Gastrocnemius medialis (tissue), 4 donors: Measurements from ENCODE around the gene PARVA. TPM values are rescaled to one million over a fixed set of nuclear protein-coding genes. Genes with fewer than 3 reads are reported as not detected.

Experiments
- ATAC-seq, 2 donors: fragments of 150-250 bp; one replicate each; pipeline ENCODE4 v1.9.1; 2016
- DNase-seq, 2 donors: peaks; one replicate each; pipeline ENCODE4 v3.0.0-alpha.2; 2019
- H3K27ac ChIP-seq, 4 donors: fragments of 200-600 bp; sonication (generic); 1 replicate in 1 of 4; 2 replicates in 3 of 4; pipeline ENCODE4 v1.5.1; 2016 to 2018; ENCODE audit warnings: mild to moderate bottlenecking in 2 of 4, moderate library complexity in 1 of 4
- H3K27me3 ChIP-seq, 3 donors: fragments of 200-600 bp; sonication (generic) in 2 of 3; 1 replicate in 1 of 3; 2 replicates in 2 of 3; pipeline versions ENCODE4 v1.5.1 to v1.6.0; 2016 to 2019; ENCODE audit warnings: mild to moderate bottlenecking in 1 of 3, moderate library complexity in 1 of 3
- H3K36me3 ChIP-seq, 2 donors: fragments of 200-600 bp; sonication (generic) in 1 of 2; one replicate each; pipeline ENCODE4 v1.5.1; 2017 to 2018
- H3K4me1 ChIP-seq, 2 donors: fragments of 200-600 bp; sonication (generic) in 1 of 2; one replicate each; pipeline ENCODE4 v1.5.1; 2016 to 2017; ENCODE audit warnings: mild to moderate bottlenecking in 2 of 2
- H3K4me3 ChIP-seq, 4 donors: fragments of 200-600 bp; sonication (generic) in 3 of 4; 1 replicate in 1 of 4; 2 replicates in 3 of 4; pipeline ENCODE4 v1.5.1; 2016 to 2019; ENCODE audit warnings: mild to moderate bottlenecking in 2 of 4
- H3K9me3 ChIP-seq, 3 donors: fragments of 200-600 bp; sonication (generic) in 2 of 3; 1 replicate in 1 of 3; 2 replicates in 2 of 3; pipeline ENCODE4 v1.5.1; 2016 to 2019
- POLR2A ChIP-seq, 2 donors: fragments of 450-650 bp; IDR thresholded peaks; one replicate each; pipeline ENCODE4 v1.6.1; 2017; ENCODE audit warnings: antibody characterized with exemption in 2 of 2, mild to moderate bottlenecking in 2 of 2, moderate library complexity in 2 of 2
- in situ Hi-C, 4 donors: fragments of 200-750 bp; cut with MboI; loops; one replicate each; pipeline versions ENCODE4 v1.15.0 to v1.8.0; 2017; ENCODE audit warnings: low sequenced_read_pairs in 4 of 4
- intact Hi-C: fragments of 100-400 bp; cut with DNase I; formaldehyde crosslinking; loops from one replicate; pipeline ENCODE4 v1.15.1; 2023; ENCODE audit warnings: low total_unique reads
- total RNA-seq, 4 donors: library from RNA; depleted of rRNA; stranded (reverse); fragments of >200 nt; gene quantifications; one replicate each; pipeline versions ENCODE4 v1.1.0 to v1.2.3, GENCODE V29; 2016
- TF ChIP-seq, protein P1 (sequence below), 5 experiments: fragments of 450-650 bp in 3 of 5; fragments of 200-600 bp in 2 of 5; sonication (generic) in 2 of 5; IDR thresholded peaks in 4 of 5; conservative IDR thresholded peaks in 1 of 5; 1 replicate in 4 of 5; 2 replicates in 1 of 5; pipeline ENCODE4 v1.5.1; 2016 to 2019; ENCODE audit warnings: antibody characterized with exemption in 5 of 5, mild to moderate bottlenecking in 3 of 5, moderate library complexity in 3 of 5

Gene PARVA
- total RNA-seq, 4 donors from 2014 or later = 4.4 to 9.7 (median 8.4) TPM

GRCh38 chr11:12503039-12503484 lies 125.7 kb downstream of the PARVA start:
- DNase-seq (peak in 1 of 2 donors; percentile 38), ATAC-seq (peak; percentile 47 to 56)
- no peaks in the 10 kb centered on the region for H3K36me3 ChIP-seq
- intact Hi-C loops = loop anchor here (10.0 kb wide), 1 partner anchor 168 kb away; no protein-coding TSS in a partner anchor
- H3K9me3 ChIP-seq = no peaks in the 10 kb centered on the region
- in situ Hi-C loops = no loop called here
- TF ChIP-seq, protein P1, sequence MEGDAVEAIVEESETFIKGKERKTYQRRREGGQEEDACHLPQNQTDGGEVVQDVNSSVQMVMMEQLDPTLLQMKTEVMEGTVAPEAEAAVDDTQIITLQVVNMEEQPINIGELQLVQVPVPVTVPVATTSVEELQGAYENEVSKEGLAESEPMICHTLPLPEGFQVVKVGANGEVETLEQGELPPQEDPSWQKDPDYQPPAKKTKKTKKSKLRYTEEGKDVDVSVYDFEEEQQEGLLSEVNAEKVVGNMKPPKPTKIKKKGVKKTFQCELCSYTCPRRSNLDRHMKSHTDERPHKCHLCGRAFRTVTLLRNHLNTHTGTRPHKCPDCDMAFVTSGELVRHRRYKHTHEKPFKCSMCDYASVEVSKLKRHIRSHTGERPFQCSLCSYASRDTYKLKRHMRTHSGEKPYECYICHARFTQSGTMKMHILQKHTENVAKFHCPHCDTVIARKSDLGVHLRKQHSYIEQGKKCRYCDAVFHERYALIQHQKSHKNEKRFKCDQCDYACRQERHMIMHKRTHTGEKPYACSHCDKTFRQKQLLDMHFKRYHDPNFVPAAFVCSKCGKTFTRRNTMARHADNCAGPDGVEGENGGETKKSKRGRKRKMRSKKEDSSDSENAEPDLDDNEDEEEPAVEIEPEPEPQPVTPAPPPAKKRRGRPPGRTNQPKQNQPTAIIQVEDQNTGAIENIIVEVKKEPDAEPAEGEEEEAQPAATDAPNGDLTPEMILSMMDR (IDR thresholded peaks at IDR 0.05 in 4 of 5, conservative IDR thresholded peaks at IDR 0.05 in 1 of 5) = no peak
- TF ChIP-seq POLR2A (IDR thresholded peaks at IDR 0.05) = no peak
- H3K4me3 ChIP-seq = no peak overlapping the region
- H3K27ac ChIP-seq = peak overlapping the region in 1 of 4 donors; percentile 38
- no peaks in the 10 kb centered on the region for H3K27me3 ChIP-seq
- peaks cover 3 to 8% of the 10 kb centered on the region in 2 donors for H3K4me1 ChIP-seq

DNA sequence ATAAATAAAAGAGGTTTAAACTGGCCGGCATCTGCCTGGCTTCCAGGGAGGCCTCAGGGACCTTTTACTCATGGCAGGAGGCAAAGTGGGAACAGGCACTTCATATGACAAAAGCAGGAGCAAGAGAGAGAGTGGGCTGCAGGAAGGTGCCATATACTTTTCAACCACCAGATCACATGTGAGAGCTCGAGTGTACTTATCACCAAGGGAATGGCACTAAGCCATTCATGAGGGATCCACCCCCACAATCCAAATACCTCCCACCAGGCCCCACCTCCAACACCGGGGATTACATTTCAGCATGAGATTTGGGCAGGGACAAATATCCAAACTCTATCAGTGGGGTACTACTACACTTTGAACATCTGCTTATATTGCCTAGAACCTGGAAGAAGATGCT lies 126.5 kb downstream of the PARVA start:
- Histone ChIP-seq H3K27ac (no peak overlapping the region), H3K9me3 (no peaks in the 10 kb centered on the region), H3K4me3 (no peak overlapping the region), H3K4me1 (peaks cover 3 to 8% of the 10 kb centered on the region in 2 donors), H3K36me3 (no peaks in the 10 kb centered on the region), H3K27me3 (no peaks in the 10 kb centered on the region)
- TF ChIP-seq POLR2A (IDR thresholded peaks at IDR 0.05) = no peak
- TF ChIP-seq, protein P1 (IDR thresholded peaks at IDR 0.05 in 4 of 5, conservative IDR thresholded peaks at IDR 0.05 in 1 of 5) = no peak
- ATAC-seq = no peak
- intact Hi-C loops = loop anchor here (10.0 kb wide), 1 partner anchor 169 kb away; no protein-coding TSS in a partner anchor
- in situ Hi-C loops = no loop called here
- no peak for DNase-seq

- Histone ChIP-seq H3K4me1 (peaks cover 3 to 8% of the 10 kb centered on the region in 2 donors), H3K4me3 (no peak overlapping the region), H3K27ac (no peak overlapping the region), H3K27me3 (no peaks in the 10 kb centered on the region), H3K9me3 (no peaks in the 10 kb centered on the region), H3K36me3 (no peaks in the 10 kb centered on the region)
- intact Hi-C loops (loop anchor here (10.0 kb wide), 1 partner anchor 170 kb away; no protein-coding TSS in a partner anchor), in situ Hi-C loops (no loop called here)
- TF ChIP-seq, protein P1 (IDR thresholded peaks at IDR 0.05 in 4 of 5, conservative IDR thresholded peaks at IDR 0.05 in 1 of 5) = no peak
- TF ChIP-seq POLR2A (IDR thresholded peaks at IDR 0.05) = no peak
- ATAC-seq = no peak
- DNase-seq = no peak
Observed at GRCh38 chr11:12505183-12505582, 127.8 kb downstream of the PARVA start.

DNA sequence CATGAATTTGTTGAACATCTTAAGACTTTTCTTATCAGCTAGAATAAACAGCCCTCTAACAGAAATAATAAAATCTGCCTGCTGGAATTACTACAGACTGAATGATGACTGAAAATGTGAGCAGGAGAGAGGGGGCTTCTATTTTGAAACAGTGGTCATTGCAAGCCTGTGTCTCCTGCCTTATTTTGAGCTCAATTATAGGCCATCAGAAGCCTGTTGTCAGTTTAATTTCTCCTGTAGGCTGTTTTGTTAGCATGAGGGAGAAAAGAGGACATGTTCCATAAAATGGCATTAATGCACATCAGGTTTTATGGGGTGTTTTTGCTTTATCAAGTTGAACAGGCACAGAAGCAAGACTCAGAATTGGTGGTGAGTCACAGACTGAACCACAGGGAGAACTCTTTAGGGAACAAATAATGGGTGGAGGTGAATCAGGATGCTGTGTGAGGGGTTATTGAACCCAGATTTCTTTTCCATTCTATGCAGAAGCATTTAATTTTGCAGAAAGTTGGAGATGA lies 129.1 kb downstream of the PARVA start:
- TF ChIP-seq, protein P1 (IDR thresholded peaks at IDR 0.05 in 4 of 5, conservative IDR thresholded peaks at IDR 0.05 in 1 of 5) = no peak
- TF ChIP-seq POLR2A (IDR thresholded peaks at IDR 0.05) = no peak
- no peak for DNase-seq
- in situ Hi-C loops (no loop called here), intact Hi-C loops (loop anchor here (10.0 kb wide), 1 partner anchor 172 kb away; no protein-coding TSS in a partner anchor)
- Histone ChIP-seq H3K36me3 (no peaks in the 10 kb centered on the region), H3K4me3 (no peak overlapping the region), H3K4me1 (peaks cover 3 to 8% of the 10 kb centered on the region in 2 donors), H3K27me3 (no peaks in the 10 kb centered on the region), H3K27ac (no peak overlapping the region), H3K9me3 (no peaks in the 10 kb centered on the region)
- no peak for ATAC-seq
